Peyer's patch (tissue), 4 donors: ENCODE results near the gene SYTL1. TPM values are rescaled to one million over a fixed set of nuclear protein-coding genes. Genes with fewer than 3 reads are reported as not detected.

Source experiments
- DNase-seq, 3 donors: peaks; one replicate each; pipeline ENCODE4 v3.0.0-alpha.2; 2017 to 2019
- H3K27ac ChIP-seq, 4 donors: fragments of 200-600 bp; sonication (generic); one replicate each; pipeline ENCODE4 v1.5.1; 2016 to 2019
- H3K27me3 ChIP-seq, 2 donors: fragments of 200-600 bp; sonication (generic); one replicate each; pipeline ENCODE4 v1.5.1; 2019
- H3K36me3 ChIP-seq, 3 donors: fragments of 200-600 bp; sonication (generic); one replicate each; pipeline ENCODE4 v1.5.1; 2016 to 2019
- H3K4me1 ChIP-seq, 4 donors: fragments of 200-600 bp; sonication (generic); one replicate each; pipeline ENCODE4 v1.5.1; 2016 to 2019
- H3K4me3 ChIP-seq, 4 donors: fragments of 200-600 bp; sonication (generic); 1 replicate in 3 of 4; 2 replicates in 1 of 4; pipeline ENCODE4 v1.5.1; 2016 to 2019; ENCODE audit warnings: mild to moderate bottlenecking in 1 of 4
- H3K9me3 ChIP-seq, 4 donors: fragments of 200-600 bp; sonication (generic); one replicate each; pipeline ENCODE4 v1.5.1; 2016 to 2019; ENCODE audit warnings: mild to moderate bottlenecking in 1 of 4
- POLR2A ChIP-seq, 2 donors: fragments of 450-650 bp; IDR thresholded peaks; one replicate each; pipeline ENCODE4 v1.5.1; 2017; ENCODE audit warnings: antibody characterized with exemption in 2 of 2, mild to moderate bottlenecking in 2 of 2, moderate library complexity in 2 of 2
- total RNA-seq, 4 donors: library from RNA; depleted of rRNA; stranded (reverse); fragments of >200 nt; gene quantifications; one replicate each; pipeline ENCODE4 v1.1.0, GENCODE V29; 2016
- TF ChIP-seq, protein P1 (sequence below), 6 experiments: fragments of 450-650 bp in 4 of 6; fragments of 200-600 bp in 2 of 6; sonication (generic) in 1 of 6; IDR thresholded peaks; one replicate each; pipeline ENCODE4 v1.5.1; 2017 to 2019; ENCODE audit warnings: antibody characterized with exemption in 6 of 6, mild to moderate bottlenecking in 3 of 6, moderate library complexity in 1 of 6

The SYTL1 gene
- total RNA-seq, 4 donors from 2014 or later = 9.0 to 37.1 (median 9.5) TPM

- TF ChIP-seq, protein P1, sequence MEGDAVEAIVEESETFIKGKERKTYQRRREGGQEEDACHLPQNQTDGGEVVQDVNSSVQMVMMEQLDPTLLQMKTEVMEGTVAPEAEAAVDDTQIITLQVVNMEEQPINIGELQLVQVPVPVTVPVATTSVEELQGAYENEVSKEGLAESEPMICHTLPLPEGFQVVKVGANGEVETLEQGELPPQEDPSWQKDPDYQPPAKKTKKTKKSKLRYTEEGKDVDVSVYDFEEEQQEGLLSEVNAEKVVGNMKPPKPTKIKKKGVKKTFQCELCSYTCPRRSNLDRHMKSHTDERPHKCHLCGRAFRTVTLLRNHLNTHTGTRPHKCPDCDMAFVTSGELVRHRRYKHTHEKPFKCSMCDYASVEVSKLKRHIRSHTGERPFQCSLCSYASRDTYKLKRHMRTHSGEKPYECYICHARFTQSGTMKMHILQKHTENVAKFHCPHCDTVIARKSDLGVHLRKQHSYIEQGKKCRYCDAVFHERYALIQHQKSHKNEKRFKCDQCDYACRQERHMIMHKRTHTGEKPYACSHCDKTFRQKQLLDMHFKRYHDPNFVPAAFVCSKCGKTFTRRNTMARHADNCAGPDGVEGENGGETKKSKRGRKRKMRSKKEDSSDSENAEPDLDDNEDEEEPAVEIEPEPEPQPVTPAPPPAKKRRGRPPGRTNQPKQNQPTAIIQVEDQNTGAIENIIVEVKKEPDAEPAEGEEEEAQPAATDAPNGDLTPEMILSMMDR (IDR thresholded peaks at IDR 0.05) = peak in 5 of 6 experiments; percentile 50 to 54 (median 50)
- no peak for TF ChIP-seq POLR2A (IDR thresholded peaks at IDR 0.05)
- no peaks in the 10 kb centered on the region for H3K9me3 ChIP-seq
- peak within 1 kb of the TSS; percentile 48 to 59 (median 56) for H3K4me3 ChIP-seq
- peak within 1 kb of the TSS in 3 of 4 donors; percentile 27 to 67 (median 53) for H3K27ac ChIP-seq
- DNase-seq = peak; percentile 90 to 96 (median 94)
- H3K4me1 ChIP-seq = peaks cover 7 to 20% (median 13%) of the 10 kb centered on the region in 4 donors
- no peaks in the 10 kb centered on the region for H3K36me3 ChIP-seq
- H3K27me3 ChIP-seq = no peaks in the 10 kb centered on the region
Measured at GRCh38 chr1:27392096-27392777, 50.4 kb downstream of the SYTL1 start, which contains the start of gene GPR3. Gene GPR3, plus strand, starts transcription at chr1:27392622. Its CDS starts 1,177 bp downstream, at chr1:27393799.

DNA sequence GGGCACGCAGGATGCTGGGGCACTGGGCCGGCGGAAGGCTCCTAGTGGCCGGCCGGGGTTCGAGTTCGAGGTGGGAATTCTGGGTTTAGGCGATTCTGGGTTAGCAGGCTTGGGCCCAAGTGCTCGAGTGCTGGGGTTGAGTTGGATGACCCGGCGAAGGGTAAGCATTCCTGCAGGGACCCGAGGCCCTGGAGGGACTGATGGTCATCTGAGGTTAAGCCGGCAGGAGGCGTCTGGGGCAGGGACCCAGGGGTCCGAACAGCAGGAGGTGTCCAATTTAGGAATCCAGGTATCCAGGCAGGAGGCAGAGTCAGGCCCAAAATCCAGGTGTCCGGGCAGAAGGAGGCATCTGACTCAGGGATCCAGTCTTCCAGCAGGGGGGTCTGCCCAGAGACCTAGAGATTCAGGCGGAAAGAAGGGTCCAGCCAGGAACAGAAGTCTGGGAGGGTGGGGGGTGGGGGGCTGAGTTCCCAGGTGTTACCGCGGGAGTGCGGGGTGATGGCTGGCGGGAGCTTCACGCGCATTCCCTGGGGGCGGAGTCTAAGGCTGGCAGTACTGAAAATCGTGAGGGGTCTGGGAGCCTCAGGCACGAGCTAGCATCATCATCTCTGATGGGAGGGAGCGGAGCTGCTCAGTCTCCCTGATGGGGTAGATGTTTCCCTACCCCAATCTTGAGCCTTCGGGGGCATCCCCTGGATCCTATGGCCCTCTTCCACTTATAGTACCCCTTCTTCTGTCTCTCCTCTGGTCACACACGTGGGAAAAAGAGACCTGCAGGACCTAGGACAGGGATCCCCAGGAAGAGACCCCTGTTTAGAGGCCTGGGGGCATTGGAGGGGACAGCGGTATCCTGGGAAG lies 51.2 kb downstream of the SYTL1 start:
- peak overlapping the region in 3 of 4 donors; percentile 27 to 67 (median 53) for H3K27ac ChIP-seq
- peak overlapping the region; percentile 48 to 59 (median 56) for H3K4me3 ChIP-seq

DNA sequence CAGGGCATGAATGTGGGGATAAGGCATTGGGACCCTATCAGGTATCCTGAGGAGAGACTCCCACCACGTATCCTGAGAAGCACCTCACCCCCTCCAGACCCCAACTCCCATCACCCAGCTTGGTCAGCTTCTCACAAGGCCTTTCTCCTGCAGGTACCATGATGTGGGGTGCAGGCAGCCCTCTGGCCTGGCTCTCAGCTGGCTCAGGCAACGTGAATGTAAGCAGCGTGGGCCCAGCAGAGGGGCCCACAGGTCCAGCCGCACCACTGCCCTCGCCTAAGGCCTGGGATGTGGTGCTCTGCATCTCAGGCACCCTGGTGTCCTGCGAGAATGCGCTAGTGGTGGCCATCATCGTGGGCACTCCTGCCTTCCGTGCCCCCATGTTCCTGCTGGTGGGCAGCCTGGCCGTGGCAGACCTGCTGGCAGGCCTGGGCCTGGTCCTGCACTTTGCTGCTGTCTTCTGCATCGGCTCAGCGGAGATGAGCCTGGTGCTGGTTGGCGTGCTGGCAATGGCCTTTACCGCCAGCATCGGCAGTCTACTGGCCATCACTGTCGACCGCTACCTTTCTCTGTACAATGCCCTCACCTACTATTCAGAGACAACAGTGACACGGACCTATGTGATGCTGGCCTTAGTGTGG lies 51.9 kb downstream of the SYTL1 start:
- Histone ChIP-seq H3K9me3 (no peaks in the 10 kb centered on the region), H3K36me3 (no peaks in the 10 kb centered on the region), H3K27ac (no peak overlapping the region), H3K4me3 (no peak overlapping the region), H3K27me3 (no peaks in the 10 kb centered on the region), H3K4me1 (peaks cover 7 to 24% (median 13%) of the 10 kb centered on the region in 4 donors)
- TF ChIP-seq, protein P1 (IDR thresholded peaks at IDR 0.05) = no peak
- no peak for TF ChIP-seq POLR2A (IDR thresholded peaks at IDR 0.05)
- no peak for DNase-seq

More for the DNA sequence above, 51.2 kb downstream of the SYTL1 start:
- TF ChIP-seq, protein P1 (IDR thresholded peaks at IDR 0.05) = no peak
- TF ChIP-seq POLR2A (IDR thresholded peaks at IDR 0.05) = no peak
- no peaks in the 10 kb centered on the region for H3K27me3 ChIP-seq
- DNase-seq = no peak
- H3K9me3 ChIP-seq = no peaks in the 10 kb centered on the region
- H3K36me3 ChIP-seq = no peaks in the 10 kb centered on the region
- peaks cover 7 to 20% (median 13%) of the 10 kb centered on the region in 4 donors for H3K4me1 ChIP-seq

GRCh38 chr1:27394282-27394658 lies 52.4 kb downstream of the SYTL1 start:
- Histone ChIP-seq H3K27ac (no peak overlapping the region), H3K27me3 (no peaks in the 10 kb centered on the region), H3K4me1 (peaks cover 7 to 29% (median 13%) of the 10 kb centered on the region in 4 donors), H3K36me3 (no peaks in the 10 kb centered on the region), H3K4me3 (no peak overlapping the region), H3K9me3 (no peaks in the 10 kb centered on the region)
- no peak for DNase-seq
- TF ChIP-seq, protein P1 (IDR thresholded peaks at IDR 0.05) = no peak
- TF ChIP-seq POLR2A (IDR thresholded peaks at IDR 0.05) = no peak

DNA sequence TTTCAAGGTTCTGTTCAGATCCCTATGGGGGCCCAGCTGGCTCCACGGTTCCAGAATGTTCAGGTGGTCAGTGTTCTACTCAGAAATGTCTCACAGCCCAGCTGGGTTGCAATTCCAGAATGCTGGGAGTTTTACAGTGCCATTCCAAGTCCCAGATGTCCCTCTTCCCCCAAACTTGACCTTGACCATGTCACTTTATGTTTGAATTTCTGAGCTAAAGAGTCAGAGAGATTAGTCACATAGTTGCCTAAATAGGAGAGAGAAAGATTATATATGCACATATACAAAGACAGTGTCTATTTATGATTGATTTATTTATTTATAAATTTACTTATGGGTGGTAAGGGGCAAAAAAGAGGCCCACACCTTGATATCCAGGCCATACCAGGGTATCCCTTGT lies 53.1 kb downstream of the SYTL1 start:
- no peak for DNase-seq
- TF ChIP-seq POLR2A (IDR thresholded peaks at IDR 0.05) = no peak
- TF ChIP-seq, protein P1 (IDR thresholded peaks at IDR 0.05) = no peak
- H3K27ac ChIP-seq = no peak overlapping the region
- H3K27me3 ChIP-seq = no peaks in the 10 kb centered on the region
- no peaks in the 10 kb centered on the region for H3K9me3 ChIP-seq
- peaks cover 7 to 30% (median 13%) of the 10 kb centered on the region in 4 donors for H3K4me1 ChIP-seq
- H3K36me3 ChIP-seq = no peaks in the 10 kb centered on the region
- no peak overlapping the region for H3K4me3 ChIP-seq
